Measurements from ENCODE around the gene RGS18.
"Not testable (repeated sequence)": the region's sequence is repeated elsewhere in the genome, so short reads cannot be mapped to it uniquely, and the experiment has no call there.

Gene RGS18

DNA sequence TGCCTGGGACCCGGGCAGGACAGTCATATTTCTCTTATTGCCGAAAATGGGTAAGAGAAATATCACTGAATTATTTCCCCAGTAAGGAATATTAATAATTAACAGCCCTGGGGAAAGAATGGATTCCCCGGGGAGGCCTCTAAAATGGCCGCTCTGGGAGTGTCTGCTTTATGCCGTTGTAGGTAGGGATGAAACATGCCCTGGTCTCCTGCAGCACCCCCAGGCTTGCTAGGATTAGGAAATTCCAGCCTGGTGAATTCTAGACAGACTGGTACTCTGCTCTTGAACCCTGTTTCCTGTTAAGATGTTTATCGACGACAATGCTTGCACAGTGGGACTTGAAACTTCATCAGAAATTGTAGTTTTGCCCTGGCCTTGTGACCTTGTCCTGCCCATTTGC lies 6.7 kb downstream of the RGS18 start:
- DNase-seq (ENCODE audit: low read depth, low spot score) = not testable (repeated sequence)

- DNase-seq (ENCODE audit: low read depth, low spot score) = no peak
Measured at GRCh38 chr1:192167011-192167410, 8.7 kb downstream of the RGS18 start.

- no peak for DNase-seq (ENCODE audit: low read depth, low spot score)
Measured at GRCh38 chr1:192167911-192168700, 9.8 kb downstream of the RGS18 start.

DNA sequence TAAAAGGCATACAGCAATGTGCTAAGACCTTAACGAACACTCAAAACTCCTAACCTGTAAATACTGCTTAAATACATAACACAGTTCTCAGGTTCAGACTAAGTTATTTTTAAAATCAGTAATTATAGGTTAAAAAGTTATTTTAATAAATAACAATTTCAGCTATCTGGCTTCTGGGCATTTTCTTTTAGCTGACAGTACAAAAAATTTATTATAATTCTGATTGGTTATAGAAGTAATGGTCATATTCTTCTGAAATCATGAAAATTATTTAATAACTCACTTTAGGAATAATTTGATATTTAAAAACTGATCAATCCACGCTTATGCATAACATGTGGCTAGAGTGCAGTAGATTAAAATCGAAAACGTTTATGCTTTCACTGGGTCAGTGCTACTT lies 10.7 kb downstream of the RGS18 start:
- DNase-seq (ENCODE audit: low read depth, low spot score) = no peak

DNA sequence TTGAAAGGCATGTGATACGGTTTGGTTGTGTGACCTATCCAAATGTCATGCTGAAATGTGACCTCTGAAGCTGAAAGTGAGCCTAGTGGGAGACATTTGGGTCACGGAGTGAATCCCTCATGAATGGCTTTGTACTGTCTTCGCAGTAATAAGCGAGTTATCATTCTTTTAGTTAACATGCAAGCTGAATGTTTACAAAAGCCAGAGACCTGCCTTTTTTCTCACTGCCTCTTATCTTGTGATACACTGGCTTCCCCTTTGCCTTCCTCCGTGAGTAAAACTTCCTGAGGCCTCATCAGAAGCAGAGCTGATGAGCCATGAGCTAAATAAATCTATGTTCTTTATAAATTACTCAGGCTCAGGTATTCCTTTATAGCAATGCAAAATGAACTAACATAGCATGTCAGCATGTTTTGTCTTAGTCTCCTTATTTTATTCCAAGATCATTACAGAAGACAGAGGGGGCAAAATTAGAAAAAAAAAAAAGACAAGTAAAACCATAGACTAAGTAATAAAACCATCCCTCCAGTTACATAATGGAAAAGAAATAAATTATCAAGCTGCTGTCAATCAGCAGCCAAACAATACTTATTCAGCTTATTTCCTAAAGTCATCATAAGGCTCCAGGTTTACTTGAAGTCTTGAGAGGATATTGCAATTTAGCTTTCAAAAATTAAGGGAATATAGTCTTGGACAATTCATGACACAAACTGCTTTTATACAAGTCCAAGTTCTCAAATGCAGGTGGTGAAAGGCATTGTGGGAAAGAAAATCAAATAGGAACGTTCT lies 12.1 kb downstream of the RGS18 start:
- no peak for DNase-seq (ENCODE audit: low read depth, low spot score)

DNA sequence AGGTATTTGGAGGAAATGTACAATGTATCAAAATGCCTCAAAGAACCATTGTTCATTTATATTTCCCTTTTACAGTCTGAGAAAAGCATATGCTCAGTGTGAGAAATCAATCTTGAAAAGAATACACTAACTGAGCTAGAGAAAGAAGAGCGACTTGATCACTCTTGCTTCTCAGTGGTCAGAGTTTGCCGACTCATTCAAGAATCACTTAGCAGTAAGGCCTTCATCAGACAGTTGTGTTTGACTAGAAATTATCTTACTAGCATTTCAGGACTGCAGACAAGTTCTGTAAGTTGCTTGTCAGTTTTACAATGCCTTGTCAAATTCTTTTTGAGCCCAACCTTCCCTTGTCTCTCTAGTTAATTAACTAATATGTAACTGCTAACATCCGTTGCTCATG lies 12.9 kb downstream of the RGS18 start:
- no peak for DNase-seq (ENCODE audit: low read depth, low spot score)

DNA sequence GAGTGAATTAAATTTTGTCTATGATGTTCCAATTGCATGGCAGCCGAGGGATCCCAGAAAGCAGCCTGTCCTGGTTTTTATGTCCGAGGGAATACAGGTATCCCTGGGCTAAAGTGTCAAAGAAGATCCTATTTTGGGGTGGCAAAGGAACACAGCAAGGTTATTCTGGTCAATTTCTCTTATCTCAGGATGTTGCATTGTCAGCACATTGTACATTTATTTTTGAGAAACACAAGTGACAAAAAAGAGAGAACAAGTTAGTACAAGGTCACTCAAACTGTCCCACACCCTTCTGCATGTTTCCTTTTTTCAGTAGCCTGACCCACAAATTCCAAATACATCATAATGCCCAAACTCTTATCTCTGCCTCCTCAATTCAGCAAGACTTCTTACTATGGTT lies 17.7 kb downstream of the RGS18 start:
- no peak for DNase-seq (ENCODE audit: low read depth, low spot score)

GRCh38 chr1:192183788-192184187 lies 25.5 kb downstream of the RGS18 start:
- no peak for DNase-seq (ENCODE audit: low read depth, low spot score)

DNA sequence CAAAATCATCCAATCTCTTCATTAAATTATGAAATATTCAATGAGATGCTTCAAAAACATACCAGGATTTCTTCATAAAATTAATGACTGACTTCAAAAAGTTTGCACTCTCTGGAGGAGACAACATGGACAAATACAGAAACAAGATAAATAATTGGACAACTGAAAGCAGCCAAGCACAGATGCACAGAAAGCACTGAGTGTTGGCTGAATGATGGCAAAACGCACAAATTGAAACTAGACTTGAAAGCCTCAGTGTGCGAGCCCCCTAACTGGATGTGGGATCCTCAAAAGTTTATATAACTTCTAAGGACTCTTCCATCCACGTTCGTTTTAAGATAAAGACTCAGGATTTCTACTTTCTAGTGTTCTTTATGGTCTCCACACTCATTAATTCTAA lies 27.9 kb downstream of the RGS18 start:
- DNase-seq (ENCODE audit: low read depth, low spot score) = no peak

DNA sequence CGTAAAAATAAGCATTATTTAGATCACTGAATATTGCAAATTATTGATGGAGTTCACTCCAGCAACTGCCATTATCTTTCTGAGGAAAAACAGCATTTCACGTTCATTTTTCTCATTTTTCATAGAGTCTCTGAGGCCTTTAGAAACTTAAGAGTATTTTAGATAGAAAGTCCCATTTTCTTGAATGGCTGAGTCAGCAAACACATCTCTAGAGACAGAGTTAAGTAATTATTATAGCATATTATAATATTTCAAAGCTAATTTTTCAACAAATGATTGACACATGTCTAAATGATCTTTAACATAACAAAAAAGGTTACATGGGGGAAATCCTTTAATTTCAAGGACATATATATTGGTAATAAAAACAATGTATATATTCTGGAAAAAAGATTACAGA lies 31.8 kb downstream of the RGS18 start:
- DNase-seq (ENCODE audit: low read depth, low spot score) = no peak

GRCh38 chr1:192201303-192201702 lies 43.0 kb downstream of the RGS18 start:
- no peak for DNase-seq (ENCODE audit: low read depth, low spot score)

GRCh38 chr1:192224396-192224795 lies 66.1 kb downstream of the RGS18 start:
- no peak for DNase-seq (ENCODE audit: low read depth, low spot score)

DNA sequence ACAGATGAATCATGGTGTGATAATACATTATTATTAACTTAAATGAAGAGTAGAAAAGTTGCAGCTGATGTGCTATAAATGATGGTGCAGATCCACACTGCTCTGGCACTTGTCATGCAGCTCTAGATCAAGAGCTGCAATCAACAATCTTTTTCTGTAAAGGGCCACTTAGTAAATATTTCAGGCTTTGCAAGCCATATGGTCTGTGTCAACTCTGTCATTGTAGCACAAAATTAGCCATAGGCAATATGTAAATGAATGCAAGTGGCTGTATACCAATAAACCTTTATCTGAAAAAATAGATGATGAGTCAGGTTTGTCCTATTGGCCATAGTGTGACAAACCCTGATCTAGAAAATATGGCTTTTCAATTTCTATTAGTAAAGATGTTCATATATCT lies 66.6 kb downstream of the RGS18 start:
- no peak for DNase-seq (ENCODE audit: low read depth, low spot score)

DNA sequence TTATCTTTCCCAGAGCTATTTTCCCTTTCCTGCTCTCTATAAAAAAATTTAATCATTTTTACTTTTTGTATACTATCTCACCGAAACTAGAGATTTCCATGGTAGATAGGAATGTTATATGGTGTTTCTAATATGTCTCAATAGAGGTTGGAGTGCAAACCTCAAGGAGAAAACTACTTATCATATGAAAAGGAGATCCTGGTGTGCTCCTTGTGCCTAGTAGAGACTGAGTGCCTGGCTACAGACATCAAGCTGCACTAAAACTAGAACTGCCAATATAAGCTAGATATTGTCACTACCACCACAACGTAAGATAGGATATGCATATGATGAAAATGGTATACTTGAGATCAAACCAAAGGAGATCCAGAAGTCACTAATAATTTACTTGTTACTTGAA lies 67.0 kb downstream of the RGS18 start:
- DNase-seq (ENCODE audit: low read depth, low spot score) = no peak

- DNase-seq (ENCODE audit: low read depth, low spot score) = peak; percentile 20
Measured at GRCh38 chr1:192225703-192226102, 67.4 kb downstream of the RGS18 start.

DNA sequence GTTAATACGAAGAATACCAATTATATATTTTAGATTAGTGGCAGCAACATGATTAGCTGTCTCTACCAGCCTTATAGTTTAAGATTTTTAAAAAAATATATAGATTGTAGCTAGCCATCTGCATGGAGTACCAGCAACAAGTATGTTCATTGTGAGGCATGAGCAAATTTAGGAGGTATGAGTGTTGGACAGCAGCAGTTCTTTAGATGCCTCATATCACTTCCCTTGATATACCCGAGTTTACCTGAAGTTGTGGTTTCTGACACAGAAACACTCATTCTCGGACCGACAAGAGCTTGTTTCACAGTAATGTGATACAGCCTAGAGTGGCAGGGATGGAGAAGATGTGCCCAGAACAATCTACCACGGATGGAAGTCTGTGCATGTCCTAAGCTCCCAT lies 69.1 kb downstream of the RGS18 start:
- no peak for DNase-seq (ENCODE audit: low read depth, low spot score)

DNA sequence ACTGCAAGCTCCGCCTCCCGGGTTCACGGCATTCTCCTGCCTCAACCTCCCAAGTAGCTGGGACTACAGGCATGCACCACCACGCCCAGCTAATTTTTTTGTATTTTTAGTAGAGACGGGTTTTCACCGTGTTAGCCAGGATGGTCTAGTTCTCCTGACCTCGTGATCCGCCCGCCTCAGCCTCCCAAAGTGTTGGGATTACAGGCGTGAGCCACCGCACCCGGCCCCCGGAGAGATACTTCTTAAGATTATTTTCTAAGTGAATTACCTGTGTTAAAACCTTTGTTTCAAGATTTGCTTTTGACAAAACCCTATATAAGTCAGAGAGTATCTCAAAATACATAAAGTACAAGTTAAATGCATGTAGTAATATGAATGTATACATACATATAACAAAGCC lies 69.7 kb downstream of the RGS18 start:
- not testable (repeated sequence) for DNase-seq (ENCODE audit: low read depth, low spot score)

- DNase-seq (ENCODE audit: low read depth, low spot score) = no peak
Measured at GRCh38 chr1:192232817-192233417, 74.7 kb downstream of the RGS18 start.

- DNase-seq (ENCODE audit: low read depth, low spot score) = no peak
Measured at GRCh38 chr1:192235127-192235526, 76.9 kb downstream of the RGS18 start.

Measured in brain pericyte (primary cell).